Measurements from ENCODE around the gene PRDM13. TPM values are rescaled to one million over a fixed set of nuclear protein-coding genes. Genes with fewer than 3 reads are reported as not detected.
A peak's percentile ranks its signal among the peaks of the same experiment; 100 is the strongest.

Gene PRDM13
- polyA plus RNA-seq, 1 experiment = not detected

DNA sequence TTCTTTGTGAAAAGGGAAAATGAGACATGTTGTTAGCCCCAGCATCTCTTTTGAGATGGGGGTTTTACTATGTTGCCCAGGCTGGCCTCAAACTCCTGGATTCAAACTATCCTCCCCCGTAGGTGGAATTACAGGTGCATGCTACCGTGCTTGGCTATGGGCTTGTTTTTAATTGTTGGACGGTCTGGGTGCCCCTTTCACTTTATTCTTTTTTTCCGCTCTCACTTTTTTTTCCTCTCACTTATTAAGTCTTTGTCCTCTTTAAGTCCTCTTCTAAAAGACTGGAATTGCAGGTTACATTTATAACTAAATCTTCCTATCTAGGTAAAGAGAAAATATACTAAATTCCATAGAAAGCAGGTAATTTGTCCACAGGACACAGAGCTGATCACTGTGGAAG, 18.8 kb upstream of the PRDM13 start:
- TF ChIP-seq, protein P1, sequence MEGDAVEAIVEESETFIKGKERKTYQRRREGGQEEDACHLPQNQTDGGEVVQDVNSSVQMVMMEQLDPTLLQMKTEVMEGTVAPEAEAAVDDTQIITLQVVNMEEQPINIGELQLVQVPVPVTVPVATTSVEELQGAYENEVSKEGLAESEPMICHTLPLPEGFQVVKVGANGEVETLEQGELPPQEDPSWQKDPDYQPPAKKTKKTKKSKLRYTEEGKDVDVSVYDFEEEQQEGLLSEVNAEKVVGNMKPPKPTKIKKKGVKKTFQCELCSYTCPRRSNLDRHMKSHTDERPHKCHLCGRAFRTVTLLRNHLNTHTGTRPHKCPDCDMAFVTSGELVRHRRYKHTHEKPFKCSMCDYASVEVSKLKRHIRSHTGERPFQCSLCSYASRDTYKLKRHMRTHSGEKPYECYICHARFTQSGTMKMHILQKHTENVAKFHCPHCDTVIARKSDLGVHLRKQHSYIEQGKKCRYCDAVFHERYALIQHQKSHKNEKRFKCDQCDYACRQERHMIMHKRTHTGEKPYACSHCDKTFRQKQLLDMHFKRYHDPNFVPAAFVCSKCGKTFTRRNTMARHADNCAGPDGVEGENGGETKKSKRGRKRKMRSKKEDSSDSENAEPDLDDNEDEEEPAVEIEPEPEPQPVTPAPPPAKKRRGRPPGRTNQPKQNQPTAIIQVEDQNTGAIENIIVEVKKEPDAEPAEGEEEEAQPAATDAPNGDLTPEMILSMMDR (IDR thresholded peaks at IDR 0.05; ENCODE audit: low read depth, low read length) = no peak
- ChIA-PET CTCF (interaction anchor here (0.6 to 2.9 kb wide), 2 partner anchors 158 to 235 kb away, joined by 3 to 18 read pairs; no protein-coding TSS in a partner anchor), POLR2A (no interaction called here)
- H3K4me3 ChIP-seq (ENCODE audit: low read depth, low read length) = no peak overlapping the region
- H3K27me3 ChIP-seq (ENCODE audit: control insufficient read depth, insufficient read depth, low read length) = peaks cover 54% of the 10 kb centered on the region
- DNase-seq (ENCODE audit: low read depth, low spot score) = no peak
- H3K27ac ChIP-seq (ENCODE audit: low read depth, low read length) = no peak overlapping the region
- no peaks in the 10 kb centered on the region; the same call in 1 of the 2 replicates for H3K9me3 ChIP-seq (ENCODE audit: control insufficient read depth, insufficient read depth, low read length)

- Histone ChIP-seq H3K27me3 (ENCODE audit: control insufficient read depth, insufficient read depth, low read length) (peaks cover 57% of the 10 kb centered on the region), H3K9me3 (ENCODE audit: control insufficient read depth, insufficient read depth, low read length) (no peaks in the 10 kb centered on the region; the same call in 1 of the 2 replicates), H3K27ac (ENCODE audit: low read depth, low read length) (no peak overlapping the region), H3K4me3 (ENCODE audit: low read depth, low read length) (peak overlapping the region; percentile 55)
- CTCF ChIA-PET = interaction anchor here (0.6 to 2.9 kb wide), 8 partner anchors 18 to 332 kb away, joined by 3 to 18 read pairs (median 3); no protein-coding TSS in a partner anchor
- DNase-seq (ENCODE audit: low read depth, low spot score) = peak; percentile 23
- POLR2A ChIA-PET = interaction anchor here (0.6 to 0.8 kb wide), 2 partner anchors 8 to 20 kb away, joined by 3 to 5 read pairs; partner anchors contain the start of gene CCNC
- TF ChIP-seq, protein P1 (IDR thresholded peaks at IDR 0.05; ENCODE audit: low read depth, low read length) = peak; percentile 48
Measured at GRCh38 chr6:99588618-99589289, 17.9 kb upstream of the PRDM13 start.

DNA sequence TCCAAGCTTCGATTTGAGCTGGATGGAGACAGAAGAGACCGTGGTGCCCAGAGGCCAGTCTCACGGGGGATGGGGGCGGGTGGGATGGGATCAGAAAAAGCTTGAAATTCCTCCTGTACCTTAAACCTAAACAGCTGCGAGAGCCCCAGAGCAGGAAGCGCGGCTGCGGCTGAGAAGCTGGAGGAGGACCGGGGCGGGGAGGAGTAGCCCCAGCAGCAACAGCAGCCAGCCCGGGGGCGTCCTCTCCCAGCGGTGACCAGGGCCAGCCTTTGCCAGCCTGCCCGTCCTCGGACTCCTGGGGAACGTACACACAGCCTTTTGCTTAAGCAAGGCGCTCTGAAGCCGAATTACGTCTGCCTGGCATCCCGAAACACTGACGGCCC, 17.4 kb upstream of the PRDM13 start:
- peaks cover 61% of the 10 kb centered on the region for H3K27me3 ChIP-seq (ENCODE audit: control insufficient read depth, insufficient read depth, low read length)
- peak overlapping the region; percentile 55 for H3K4me3 ChIP-seq (ENCODE audit: low read depth, low read length)
- ChIA-PET POLR2A (interaction anchor here (0.8 kb wide), 1 partner anchor 21 kb away, joined by 3 read pairs; the partner anchor contains the start of gene CCNC), CTCF (interaction anchor here (0.6 to 2.9 kb wide), 7 partner anchors 18 to 332 kb away, joined by 3 to 18 read pairs (median 3); no protein-coding TSS in a partner anchor)
- H3K27ac ChIP-seq (ENCODE audit: low read depth, low read length) = no peak overlapping the region
- H3K9me3 ChIP-seq (ENCODE audit: control insufficient read depth, insufficient read depth, low read length) = no peaks in the 10 kb centered on the region; the same call in 1 of the 2 replicates
- DNase-seq (ENCODE audit: low read depth, low spot score) = no peak
- TF ChIP-seq, protein P1 (IDR thresholded peaks at IDR 0.05; ENCODE audit: low read depth, low read length) = no peak

DNA sequence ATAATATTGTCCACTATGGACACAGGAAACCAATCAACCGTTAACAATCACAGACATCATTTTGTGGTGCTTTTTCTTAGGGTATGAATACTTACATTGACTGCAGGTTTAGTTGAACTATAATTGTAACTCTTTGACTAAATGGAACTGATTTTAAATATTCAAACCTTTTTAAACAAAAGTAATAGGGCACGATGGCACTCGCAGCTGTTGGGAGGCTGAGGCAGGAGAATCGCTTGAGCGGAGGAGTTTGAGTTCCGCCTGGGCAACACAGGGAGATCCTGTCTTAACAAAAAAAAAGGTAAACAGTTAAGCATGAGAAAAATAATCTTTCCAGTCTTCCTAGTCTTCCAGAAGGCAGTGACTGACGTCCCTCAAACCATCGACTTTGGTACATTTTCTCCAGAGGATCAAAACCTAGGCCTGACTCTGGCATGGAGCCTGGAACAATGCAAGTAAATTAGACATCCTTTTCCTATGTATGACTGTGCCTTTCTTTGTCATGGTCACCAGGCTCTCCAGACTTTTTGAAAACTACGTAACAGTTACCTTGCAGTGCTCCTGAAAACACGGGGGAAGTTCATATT, 16.6 kb upstream of the PRDM13 start:
- H3K4me3 ChIP-seq (ENCODE audit: low read depth, low read length) = no peak overlapping the region
- CTCF ChIA-PET = interaction anchor here (1.2 to 2.9 kb wide), 4 partner anchors 17 to 156 kb away, joined by 3 to 18 read pairs (median 4); no protein-coding TSS in a partner anchor
- no peak overlapping the region for H3K27ac ChIP-seq (ENCODE audit: low read depth, low read length)
- H3K27me3 ChIP-seq (ENCODE audit: control insufficient read depth, insufficient read depth, low read length) = peaks cover 63% of the 10 kb centered on the region
- TF ChIP-seq, protein P1 (IDR thresholded peaks at IDR 0.05; ENCODE audit: low read depth, low read length) = no peak
- POLR2A ChIA-PET = no interaction called here
- no peak for DNase-seq (ENCODE audit: low read depth, low spot score)
- H3K9me3 ChIP-seq (ENCODE audit: control insufficient read depth, insufficient read depth, low read length) = peaks cover 3% of the 10 kb centered on the region

Measured in AG04450 (cell line).